ENCODE results near the gene TMEM178B. TPM values are rescaled to one million over a fixed set of nuclear protein-coding genes. Genes with fewer than 3 reads are reported as not detected.
"Not testable (repeated sequence)": the region's sequence is repeated elsewhere in the genome, so short reads cannot be mapped to it uniquely, and the experiment has no call there.

Gene TMEM178B
- polyA plus RNA-seq, 2 of the 4 experiments (the other 2 are of a cell fraction), result 0.88 to 0.93 TPM

DNA sequence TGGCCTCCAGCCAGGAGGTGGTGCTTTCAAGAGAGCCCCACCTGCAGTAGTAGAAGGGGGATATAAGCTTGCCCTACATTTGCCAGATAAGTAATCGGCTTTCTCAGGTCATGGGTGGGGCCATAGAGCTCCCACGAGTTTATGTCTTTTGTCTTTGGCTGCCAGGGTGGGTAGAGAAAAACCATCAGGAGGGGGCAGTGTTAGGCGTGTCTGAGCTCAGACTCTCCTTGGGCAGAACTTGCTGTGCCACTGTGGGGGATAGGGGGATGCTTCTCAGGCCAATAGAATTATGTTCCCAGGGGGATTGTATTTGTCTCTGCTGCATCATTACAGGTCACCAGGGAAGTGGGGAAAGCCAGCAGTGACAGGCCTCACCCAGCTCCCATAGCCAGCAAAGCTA, 46.8 kb upstream of the TMEM178B start:
- CTCF ChIA-PET, result interaction anchor here (1.1 kb wide), 1 partner anchor 12 kb away, joined by 6 read pairs; the partner anchor contains the start of gene MRPS33

DNA sequence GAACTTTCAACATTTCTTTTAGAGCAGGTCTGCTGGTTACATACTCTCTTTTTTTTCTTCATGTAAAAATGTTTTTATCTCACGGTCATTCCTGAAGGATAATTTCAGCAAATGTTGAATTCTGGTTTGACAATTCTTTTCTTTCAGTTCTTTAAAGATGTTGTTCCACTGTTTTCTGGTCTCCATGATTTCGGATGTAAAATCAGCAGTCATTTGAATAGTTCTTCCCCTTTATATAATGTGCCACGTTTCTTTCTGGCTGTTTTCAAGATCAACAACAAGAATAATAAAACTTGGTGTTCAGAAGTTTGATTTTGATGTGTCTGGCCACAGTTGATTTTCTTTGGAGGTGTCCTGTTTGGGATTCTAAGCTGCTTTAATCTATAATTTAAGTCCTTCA, 45.1 kb upstream of the TMEM178B start:
- no peak for TF ChIP-seq CHD2 (IDR thresholded peaks at IDR 0.05; ENCODE audit: low read length, partially characterized antibody)
- TF ChIP-seq CEBPB (IDR thresholded peaks at IDR 0.05), result no peak
- TF ChIP-seq ESRRA (IDR thresholded peaks at IDR 0.05; ENCODE audit: borderline replicate concordance, low read length), result no peak
- TF ChIP-seq RARB (CRISPR knock-in tag; IDR thresholded peaks at IDR 0.05), result no peak
- no peak for TF ChIP-seq NPAS2 (CRISPR knock-in tag; IDR thresholded peaks at IDR 0.05; ENCODE audit: borderline replicate concordance)
- TF ChIP-seq RFX5 (IDR thresholded peaks at IDR 0.05), result no peak
- TF ChIP-seq POLR2A (IDR thresholded peaks at IDR 0.05; ENCODE audit: low read length), result no peak
- no peak for TF ChIP-seq MAZ (IDR thresholded peaks at IDR 0.05; ENCODE audit: borderline replicate concordance, low read depth, low read length)
- POLR2A ChIA-PET, result no interaction called here
- Histone ChIP-seq H3K4me1 (no peaks in the 10 kb centered on the region), H3K4me3 (no peak overlapping the region), H3K9me3 (peaks cover 28% of the 10 kb centered on the region), H3K4me2 (no peak overlapping the region), H3K27ac (no peak overlapping the region)
- 15% methylated on average over 3 of the region's 3 CpGs for WGBS (ENCODE audit: missing lambda C conversion rate)
- FAIRE-seq (no peak), DNase-seq (ENCODE audit: low read depth in 1 of 2, low spot score in 1 of 2) (no peak), ATAC-seq (no peak)
- CTCF ChIA-PET, result no interaction called here

More for the DNA sequence above, 46.8 kb upstream of the TMEM178B start:
- no peak for ATAC-seq
- TF ChIP-seq MYC (IDR thresholded peaks at IDR 0.05; ENCODE audit: borderline replicate concordance, low read length) (no peak), MAFK (IDR thresholded peaks at IDR 0.05; ENCODE audit: partially characterized antibody) (no peak), RARB (CRISPR knock-in tag; IDR thresholded peaks at IDR 0.05) (no peak), SREBF2 (IDR thresholded peaks at IDR 0.05) (no peak), EHF (CRISPR knock-in tag; IDR thresholded peaks at IDR 0.05) (no peak), NR3C1 (IDR thresholded peaks at IDR 0.05) (no peak), KDM5A (IDR thresholded peaks at IDR 0.05) (no peak), SMC3 (IDR thresholded peaks at IDR 0.05) (no peak), ESRRA (IDR thresholded peaks at IDR 0.05; ENCODE audit: borderline replicate concordance, low read length) (no peak), CHD2 (IDR thresholded peaks at IDR 0.05; ENCODE audit: low read length, partially characterized antibody) (no peak), HDAC2 (IDR thresholded peaks at IDR 0.05) (no peak), CBX8 (IDR thresholded peaks at IDR 0.05) (no peak), RNF2 (IDR thresholded peaks at IDR 0.05; ENCODE audit: borderline replicate concordance, low read depth) (no peak), JUN (IDR thresholded peaks at IDR 0.05) (no peak), TFCP2L1 (CRISPR knock-in tag; IDR thresholded peaks at IDR 0.05) (no peak), RAD21 (conservative IDR thresholded peaks at IDR 0.05 in 1 of 2, IDR thresholded peaks at IDR 0.05 in 1 of 2) (no peak)
- TF ChIP-seq, protein P1, sequence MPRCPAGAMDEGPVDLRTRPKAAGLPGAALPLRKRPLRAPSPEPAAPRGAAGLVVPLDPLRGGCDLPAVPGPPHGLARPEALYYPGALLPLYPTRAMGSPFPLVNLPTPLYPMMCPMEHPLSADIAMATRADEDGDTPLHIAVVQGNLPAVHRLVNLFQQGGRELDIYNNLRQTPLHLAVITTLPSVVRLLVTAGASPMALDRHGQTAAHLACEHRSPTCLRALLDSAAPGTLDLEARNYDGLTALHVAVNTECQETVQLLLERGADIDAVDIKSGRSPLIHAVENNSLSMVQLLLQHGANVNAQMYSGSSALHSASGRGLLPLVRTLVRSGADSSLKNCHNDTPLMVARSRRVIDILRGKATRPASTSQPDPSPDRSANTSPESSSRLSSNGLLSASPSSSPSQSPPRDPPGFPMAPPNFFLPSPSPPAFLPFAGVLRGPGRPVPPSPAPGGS (IDR thresholded peaks at IDR 0.05), result no peak
- POLR2A ChIA-PET, result interaction anchor here (1.7 kb wide), 1 partner anchor 12 kb away, joined by 4 read pairs; the partner anchor contains the start of gene MRPS33
- no peak for FAIRE-seq
- H3K9me3 ChIP-seq, result peaks cover 28% of the 10 kb centered on the region
- no peaks in the 10 kb centered on the region for H3K4me1 ChIP-seq
- 14% methylated on average over 3 of the region's 3 CpGs for WGBS (ENCODE audit: missing lambda C conversion rate)
- H3K4me3 ChIP-seq, result no peak overlapping the region
- no peak overlapping the region for H3K27ac ChIP-seq
- no peak for DNase-seq (ENCODE audit: low read depth in 1 of 2, low spot score in 1 of 2)
- H3K4me2 ChIP-seq, result no peak overlapping the region

DNA sequence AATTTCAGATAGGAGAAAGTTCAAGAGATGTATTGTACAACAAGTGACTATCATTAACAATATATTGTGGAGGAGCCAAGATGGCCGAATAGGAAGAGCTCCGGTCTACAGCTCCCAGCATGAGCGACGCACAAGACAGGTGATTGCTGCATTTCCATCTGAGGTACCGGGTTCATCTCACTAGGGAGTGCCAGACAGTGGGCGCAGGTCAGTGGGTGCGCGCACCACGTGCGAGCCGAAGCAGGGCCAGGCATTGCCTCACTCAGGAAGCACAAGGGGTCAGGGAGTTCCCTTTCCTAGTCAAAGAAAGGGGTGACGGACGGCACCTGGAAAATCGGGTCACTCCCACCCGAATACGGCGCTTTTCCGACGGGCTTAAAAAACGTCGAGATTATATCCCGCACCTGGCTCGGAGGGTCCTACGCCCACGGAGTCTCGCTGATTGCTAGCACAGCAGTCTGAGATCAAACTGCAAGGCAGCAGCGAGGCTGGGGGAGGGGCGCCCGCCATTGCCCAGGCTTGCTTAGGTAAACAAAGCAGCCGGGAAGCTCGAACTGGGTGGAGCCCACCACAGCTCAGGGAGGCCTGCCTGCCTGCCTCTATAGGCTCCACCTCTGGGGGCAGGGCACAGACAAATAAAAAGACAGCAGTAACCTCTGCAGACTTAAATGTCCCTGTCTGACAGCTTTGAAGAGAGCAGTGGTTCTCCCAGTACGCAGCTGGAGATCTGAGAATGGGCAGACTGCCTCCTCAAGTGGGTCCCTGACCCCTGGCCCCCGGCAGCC, 41.1 kb upstream of the TMEM178B start:
- H3K4me1 ChIP-seq; DNase-seq (ENCODE audit: low read depth in 1 of 2, low spot score in 1 of 2); FAIRE-seq; H3K4me2 ChIP-seq; CTCF ChIA-PET; H3K27ac ChIP-seq; ATAC-seq; POLR2A ChIA-PET; H3K4me3 ChIP-seq: not testable (repeated sequence)
- H3K9me3 ChIP-seq, result peaks cover 14% of the 10 kb centered on the region
- 73% methylated on average over 29 of the region's 33 CpGs for WGBS (ENCODE audit: missing lambda C conversion rate)

DNA sequence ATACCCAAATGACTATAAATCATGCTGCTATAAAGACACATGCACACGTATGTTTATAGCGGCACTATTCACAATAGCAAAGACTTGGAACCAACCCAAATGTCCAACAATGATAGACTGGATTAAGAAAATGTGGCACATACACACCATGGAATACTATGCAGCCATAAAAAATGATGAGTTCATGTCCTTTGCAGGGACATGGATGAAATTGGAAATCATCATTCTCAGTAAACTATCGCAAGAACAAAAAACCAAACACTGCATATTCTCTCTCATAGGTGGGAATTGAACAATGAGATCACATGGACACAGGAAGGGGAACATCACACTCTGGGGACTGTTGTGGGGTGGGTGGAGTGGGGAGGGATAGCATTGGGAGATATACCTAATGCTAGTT, 35.8 kb upstream of the TMEM178B start:
- H3K4me3 ChIP-seq; H3K4me2 ChIP-seq; CTCF ChIA-PET; POLR2A ChIA-PET; ATAC-seq; DNase-seq (ENCODE audit: low read depth in 1 of 2, low spot score in 1 of 2); FAIRE-seq; H3K9me3 ChIP-seq; H3K27ac ChIP-seq: not testable (repeated sequence)
- WGBS (ENCODE audit: missing lambda C conversion rate), result 75% methylated on average over 2 of the region's 3 CpGs
- H3K4me1 ChIP-seq, result peaks cover 23% of the 10 kb centered on the region

Data from A549 (cell line).